HFF-Myc (cell line): ENCODE data around the gene TTC13.
A peak's percentile ranks its signal among the peaks of the same experiment; 100 is the strongest.

Source experiments
- DNase-seq: peaks from one replicate; pipeline ENCODE4 v3.0.0-alpha.2; 2011; ENCODE audit warnings: low read depth; ENCODE audit errors: extremely low read depth
- H3K4me3 ChIP-seq: replicated peaks from 2 replicates; pipeline ENCODE4 v1.5.1; 2011; ENCODE audit warnings: low read depth, mild to moderate bottlenecking, control low read depth, low read length
- TF ChIP-seq, protein P1 (sequence below): IDR thresholded peaks from 2 replicates; pipeline ENCODE4 v1.5.1; 2012; ENCODE audit warnings: mild to moderate bottlenecking, low read depth, low read length, control low read depth; ENCODE audit errors: missing control alignments

Gene TTC13

DNA sequence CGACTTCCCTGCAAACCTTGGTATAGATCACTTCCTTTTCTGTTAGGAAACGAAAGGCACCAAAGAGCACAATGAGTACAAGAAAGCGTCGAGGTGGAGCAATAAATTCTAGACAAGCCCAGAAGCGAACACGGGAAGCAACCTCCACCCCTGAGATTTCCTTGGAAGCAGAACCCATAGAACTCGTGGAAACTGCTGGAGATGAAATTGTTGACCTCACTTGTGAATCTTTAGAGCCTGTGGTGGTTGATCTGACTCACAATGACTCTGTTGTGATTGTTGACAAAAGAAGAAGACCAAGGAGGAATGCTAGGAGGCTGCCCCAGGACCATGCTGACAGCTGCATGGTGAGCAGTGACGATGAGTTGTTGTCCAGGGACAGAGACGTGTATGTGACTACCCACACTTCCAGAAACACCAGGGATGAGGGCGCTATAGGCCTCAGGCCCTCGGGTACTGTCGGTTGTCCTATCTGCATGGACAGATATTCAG lies 42.9 kb upstream of the TTC13 start:
- DNase-seq: no peak

DNA sequence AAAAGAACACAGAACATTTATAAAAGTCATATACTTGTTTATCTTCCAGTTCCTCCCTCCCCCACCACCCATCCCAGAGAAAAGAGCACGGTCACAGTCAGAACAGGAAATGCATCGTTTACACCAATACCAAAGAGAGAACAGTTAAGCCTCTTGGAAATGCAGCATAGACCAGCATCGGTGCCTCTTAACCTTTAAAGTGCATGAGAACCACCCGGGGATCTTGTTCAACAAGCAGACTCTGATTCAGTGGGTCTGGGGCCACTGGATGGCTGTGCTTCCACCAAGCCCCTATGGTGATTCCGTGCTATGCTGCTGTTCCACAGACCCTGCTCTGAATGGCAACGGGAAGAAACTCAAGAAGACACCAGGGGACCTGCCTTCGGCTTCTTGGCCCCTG lies 42.2 kb upstream of the TTC13 start:
- DNase-seq: peak; percentile 26
- no peak overlapping the region for H3K4me3 ChIP-seq
- TF ChIP-seq, protein P1, sequence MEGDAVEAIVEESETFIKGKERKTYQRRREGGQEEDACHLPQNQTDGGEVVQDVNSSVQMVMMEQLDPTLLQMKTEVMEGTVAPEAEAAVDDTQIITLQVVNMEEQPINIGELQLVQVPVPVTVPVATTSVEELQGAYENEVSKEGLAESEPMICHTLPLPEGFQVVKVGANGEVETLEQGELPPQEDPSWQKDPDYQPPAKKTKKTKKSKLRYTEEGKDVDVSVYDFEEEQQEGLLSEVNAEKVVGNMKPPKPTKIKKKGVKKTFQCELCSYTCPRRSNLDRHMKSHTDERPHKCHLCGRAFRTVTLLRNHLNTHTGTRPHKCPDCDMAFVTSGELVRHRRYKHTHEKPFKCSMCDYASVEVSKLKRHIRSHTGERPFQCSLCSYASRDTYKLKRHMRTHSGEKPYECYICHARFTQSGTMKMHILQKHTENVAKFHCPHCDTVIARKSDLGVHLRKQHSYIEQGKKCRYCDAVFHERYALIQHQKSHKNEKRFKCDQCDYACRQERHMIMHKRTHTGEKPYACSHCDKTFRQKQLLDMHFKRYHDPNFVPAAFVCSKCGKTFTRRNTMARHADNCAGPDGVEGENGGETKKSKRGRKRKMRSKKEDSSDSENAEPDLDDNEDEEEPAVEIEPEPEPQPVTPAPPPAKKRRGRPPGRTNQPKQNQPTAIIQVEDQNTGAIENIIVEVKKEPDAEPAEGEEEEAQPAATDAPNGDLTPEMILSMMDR: no peak

More for the DNA sequence above, 42.9 kb upstream of the TTC13 start:
- TF ChIP-seq, protein P1: no peak
- no peak overlapping the region for H3K4me3 ChIP-seq

DNA sequence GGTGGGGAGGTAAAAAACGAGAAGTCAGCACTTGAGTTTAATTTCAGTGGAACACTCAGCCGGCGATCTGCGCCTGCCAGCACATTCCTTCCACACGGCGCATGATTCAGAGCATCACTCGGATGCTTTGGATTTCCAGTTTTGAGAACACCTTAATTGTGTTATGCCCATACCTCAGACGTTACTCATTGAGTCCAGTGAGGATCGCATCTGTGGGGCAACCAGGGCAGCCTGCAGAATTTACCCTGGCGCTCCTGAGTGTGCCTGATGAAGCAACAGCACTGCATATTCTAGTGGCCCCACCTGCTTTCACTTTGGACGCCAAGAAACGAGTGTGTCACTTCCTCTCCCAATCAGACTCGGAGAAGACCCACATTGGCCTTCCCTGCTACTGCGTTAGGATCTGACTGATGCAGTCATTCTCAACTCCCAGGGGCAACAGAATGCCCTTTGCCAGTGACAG lies 41.5 kb upstream of the TTC13 start:
- peak; percentile 22 for DNase-seq
- TF ChIP-seq, protein P1: no peak

DNA sequence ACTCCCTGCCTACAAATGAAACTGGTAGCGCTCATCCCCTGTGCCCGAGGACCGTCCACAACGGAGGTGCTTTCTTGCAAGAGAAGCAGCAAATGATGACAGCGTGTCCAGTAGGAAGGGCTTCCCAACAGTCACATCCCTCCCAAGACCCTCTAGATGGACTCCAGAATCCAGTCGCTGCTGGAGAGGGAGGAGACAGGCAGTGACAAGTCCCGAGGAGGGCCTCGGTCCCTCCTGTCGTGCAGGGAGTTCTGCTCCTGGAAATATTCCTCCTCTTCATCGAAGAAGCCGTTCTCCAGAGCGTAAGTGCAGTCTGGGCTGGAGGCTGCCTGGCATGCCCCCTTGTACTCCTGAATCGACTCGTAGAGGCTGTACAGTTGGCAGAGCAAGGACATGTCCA lies 41.0 kb upstream of the TTC13 start:
- TF ChIP-seq, protein P1: no peak
- DNase-seq: no peak
- H3K4me3 ChIP-seq: no peak overlapping the region

More for the DNA sequence above, 41.5 kb upstream of the TTC13 start:
- no peak overlapping the region for H3K4me3 ChIP-seq

DNA sequence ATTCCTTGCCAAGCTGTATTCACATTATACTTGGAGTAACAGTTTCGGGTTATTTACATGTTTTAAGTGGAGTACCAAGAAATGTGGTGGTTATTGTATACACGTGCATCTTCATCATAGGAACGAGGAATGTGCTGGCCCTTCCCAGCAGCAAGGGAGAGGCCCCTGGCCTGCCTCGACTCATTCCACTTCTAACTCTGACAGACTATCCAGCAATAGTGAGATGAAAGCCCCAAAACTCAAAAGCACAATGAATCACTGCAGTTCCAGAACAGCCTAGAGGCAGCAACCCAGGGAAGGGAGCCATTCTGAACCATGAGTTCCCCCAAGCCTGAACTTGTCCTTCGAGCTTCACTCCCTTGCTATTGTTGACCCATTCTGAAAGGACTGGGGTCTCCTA lies 38.3 kb upstream of the TTC13 start:
- DNase-seq: no peak

DNA sequence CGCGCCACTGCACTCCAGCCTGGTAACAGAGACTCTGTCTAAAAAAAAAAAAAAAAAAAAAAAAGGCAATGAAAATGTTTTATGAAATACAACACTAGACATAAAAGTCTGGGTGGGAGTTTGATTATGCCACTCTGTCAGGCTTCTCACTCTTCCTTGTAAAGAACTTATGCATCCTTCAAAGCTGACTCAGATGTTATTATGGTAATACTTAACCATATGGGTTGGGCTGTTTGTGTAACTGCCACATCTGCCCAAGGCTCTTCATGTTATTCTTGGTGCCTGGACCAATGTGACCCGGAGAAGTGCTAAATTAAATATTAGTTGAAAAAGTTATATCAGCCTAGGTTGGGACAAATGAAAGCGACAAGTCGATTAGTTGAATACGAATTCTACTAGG lies 37.6 kb upstream of the TTC13 start:
- no peak for DNase-seq
- no peak overlapping the region for H3K4me3 ChIP-seq

More for the DNA sequence above, 38.3 kb upstream of the TTC13 start:
- H3K4me3 ChIP-seq: no peak overlapping the region
- TF ChIP-seq, protein P1: no peak

More for the DNA sequence above, 37.6 kb upstream of the TTC13 start:
- TF ChIP-seq, protein P1: no peak
